ENCODE data around the gene DDX42. TPM values are rescaled to one million over a fixed set of nuclear protein-coding genes. Genes with fewer than 3 reads are reported as not detected.
A peak's percentile ranks its signal among the peaks of the same experiment; 100 is the strongest.

Gene DDX42
- total and polyA plus RNA-seq, 9 of the 15 experiments (the other 6 are each of a cell fraction or from before 2014, with no cell fraction given) = 16.5 to 149 (median 87.6) TPM

- TF ChIP-seq MNT (conservative IDR thresholded peaks at IDR 0.05) (peak in 1 of 2 experiments; percentile 47; a peak in 1 of 4 replicates), FOXM1 (IDR thresholded peaks at IDR 0.05; ENCODE audit: low read depth) (0 out of 2 replicates have a peak, but pooled peaks have one; percentile 9), FOXM1 (CRISPR knock-in tag; IDR thresholded peaks at IDR 0.05; ENCODE audit: low read depth) (no peak), PKNOX1 (IDR thresholded peaks at IDR 0.05) (no peak), TFAP4 (CRISPR knock-in tag; IDR thresholded peaks at IDR 0.05; ENCODE audit: borderline replicate concordance) (no peak), ETS2 (tag; IDR thresholded peaks at IDR 0.05; ENCODE audit: borderline replicate concordance, poor library complexity, severe bottlenecking) (no peak), ZNF232 (CRISPR knock-in tag; IDR thresholded peaks at IDR 0.05) (no peak), BRCA1 (IDR thresholded peaks at IDR 0.05) (no peak), BRCA1 (CRISPR knock-in tag; IDR thresholded peaks at IDR 0.05) (no peak), ARNT (IDR thresholded peaks at IDR 0.05) (peak in 1 of 2 experiments; percentile 47; a peak in 1 of 4 replicates), ZBTB49 (CRISPR knock-in tag; IDR thresholded peaks at IDR 0.05; ENCODE audit: borderline replicate concordance) (no peak), TAF9B (IDR thresholded peaks at IDR 0.05; ENCODE audit: partially characterized antibody) (peak; percentile 26), FOS (IDR thresholded peaks at IDR 0.05; ENCODE audit: extremely low read depth, insufficient read length) (no peak), NBN (IDR thresholded peaks at IDR 0.05; ENCODE audit: low read depth) (0 out of 2 replicates have a peak, but pooled peaks have one; percentile 54), ASH1L (IDR thresholded peaks at IDR 0.05; ENCODE audit: borderline replicate concordance, low read depth, partially characterized antibody) (peak; percentile 34), SMARCA4 (IDR thresholded peaks at IDR 0.05) (0 out of 2 replicates have a peak, but pooled peaks have one; percentile 57), NKRF (IDR thresholded peaks at IDR 0.05; ENCODE audit: borderline replicate concordance) (no peak), SMARCE1 (IDR thresholded peaks at IDR 0.05) (0 out of 2 replicates have a peak, but pooled peaks have one; percentile 44), POLR2AphosphoS5 (IDR thresholded peaks at IDR 0.05; ENCODE audit: control insufficient read depth, insufficient read depth, low read depth, low read length) (0 out of 2 replicates have a peak, but pooled peaks have one; percentile 30), KDM1A (IDR thresholded peaks at IDR 0.05) (0 out of 4 replicates have a peak, but pooled peaks of 1 of the 2 experiments have one; percentile 16), JUNB (CRISPR knock-in tag; conservative IDR thresholded peaks at IDR 0.05) (no peak), DPF2 (IDR thresholded peaks at IDR 0.05) (peak; percentile 36; the same call in 1 of the 2 replicates)
Measured at GRCh38 chr17:63775420-63775819, 1.4 kb downstream of the DDX42 start (continued).
